ENCODE data around the gene MAB21L4.

MAB21L4 gene

DNA sequence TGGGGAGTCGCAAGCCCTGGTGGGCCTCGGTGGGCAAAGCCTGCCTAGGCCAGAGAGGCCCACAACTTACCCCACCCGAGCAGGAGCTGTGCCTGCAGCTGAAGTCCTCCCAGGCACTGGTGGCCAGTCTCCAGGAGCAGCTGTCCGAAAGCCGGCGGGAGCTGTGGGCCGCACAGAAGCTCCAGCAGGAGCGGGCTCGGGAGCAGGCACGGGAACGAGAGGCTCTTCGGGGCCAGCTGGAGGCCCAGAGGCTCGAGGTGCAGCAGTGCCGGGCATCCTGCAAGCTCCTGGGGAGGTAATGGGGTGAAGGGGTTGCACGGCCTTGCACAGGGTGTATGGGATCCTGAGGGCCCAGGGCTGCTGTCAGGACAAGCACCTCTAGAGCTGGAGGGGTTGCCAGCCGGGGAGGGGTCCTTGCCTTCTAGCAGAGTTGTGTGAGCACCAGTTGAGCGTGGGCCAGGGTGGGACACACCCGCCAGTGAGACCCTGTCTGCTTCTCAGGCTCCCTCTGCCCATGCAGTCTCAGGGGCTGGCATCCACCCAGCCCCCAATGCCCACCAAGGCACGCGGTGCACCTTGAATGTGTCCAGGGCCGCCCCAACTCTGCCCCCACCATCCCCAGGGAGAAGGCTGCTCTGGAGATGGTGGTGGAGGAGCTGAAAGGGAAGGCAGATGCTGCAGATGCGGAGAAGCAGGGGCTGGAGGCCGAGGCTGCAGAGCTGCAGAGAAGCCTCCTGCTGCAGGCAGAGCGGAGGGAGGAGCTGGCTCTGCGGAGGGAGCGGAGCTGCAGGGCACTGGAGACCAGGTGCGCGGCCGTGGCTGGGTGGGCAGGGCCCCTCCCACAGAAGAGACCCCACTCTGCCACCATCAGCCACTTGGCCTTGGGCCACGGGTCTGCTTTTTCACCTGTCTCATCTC, 37.4 kb upstream of the MAB21L4 start:
- CTCF ChIA-PET, result no interaction called here

DNA sequence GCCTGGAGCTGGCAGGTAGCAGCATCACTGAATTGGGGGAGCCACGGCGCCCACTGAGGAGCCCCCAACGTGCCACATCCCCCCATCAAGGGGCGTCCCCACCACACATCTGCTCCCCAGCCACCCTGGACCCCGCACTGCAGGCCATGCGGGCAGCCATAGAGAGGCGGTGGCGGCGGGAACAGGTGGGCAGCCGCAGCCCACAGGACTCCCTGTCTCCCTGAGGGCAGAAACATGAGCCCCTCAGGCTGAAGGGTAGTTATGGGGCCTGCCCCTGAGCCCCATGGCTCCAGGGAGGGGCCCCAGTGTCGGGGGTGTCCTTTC, 36.7 kb upstream of the MAB21L4 start:
- POLR2A ChIA-PET, result no interaction called here
- TF ChIP-seq, protein P1, sequence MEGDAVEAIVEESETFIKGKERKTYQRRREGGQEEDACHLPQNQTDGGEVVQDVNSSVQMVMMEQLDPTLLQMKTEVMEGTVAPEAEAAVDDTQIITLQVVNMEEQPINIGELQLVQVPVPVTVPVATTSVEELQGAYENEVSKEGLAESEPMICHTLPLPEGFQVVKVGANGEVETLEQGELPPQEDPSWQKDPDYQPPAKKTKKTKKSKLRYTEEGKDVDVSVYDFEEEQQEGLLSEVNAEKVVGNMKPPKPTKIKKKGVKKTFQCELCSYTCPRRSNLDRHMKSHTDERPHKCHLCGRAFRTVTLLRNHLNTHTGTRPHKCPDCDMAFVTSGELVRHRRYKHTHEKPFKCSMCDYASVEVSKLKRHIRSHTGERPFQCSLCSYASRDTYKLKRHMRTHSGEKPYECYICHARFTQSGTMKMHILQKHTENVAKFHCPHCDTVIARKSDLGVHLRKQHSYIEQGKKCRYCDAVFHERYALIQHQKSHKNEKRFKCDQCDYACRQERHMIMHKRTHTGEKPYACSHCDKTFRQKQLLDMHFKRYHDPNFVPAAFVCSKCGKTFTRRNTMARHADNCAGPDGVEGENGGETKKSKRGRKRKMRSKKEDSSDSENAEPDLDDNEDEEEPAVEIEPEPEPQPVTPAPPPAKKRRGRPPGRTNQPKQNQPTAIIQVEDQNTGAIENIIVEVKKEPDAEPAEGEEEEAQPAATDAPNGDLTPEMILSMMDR (IDR thresholded peaks at IDR 0.05; ENCODE audit: control extremely low read depth, extremely low read depth, low read depth, missing control alignments), result no peak
- DNase-seq (ENCODE audit: extremely low spot score), result no peak
- CTCF ChIA-PET, result no interaction called here

More for the DNA sequence above, 37.4 kb upstream of the MAB21L4 start:
- TF ChIP-seq, protein P1 (IDR thresholded peaks at IDR 0.05; ENCODE audit: control extremely low read depth, extremely low read depth, low read depth, missing control alignments), result no peak
- POLR2A ChIA-PET, result no interaction called here
- no peak for DNase-seq (ENCODE audit: extremely low spot score)

DNA sequence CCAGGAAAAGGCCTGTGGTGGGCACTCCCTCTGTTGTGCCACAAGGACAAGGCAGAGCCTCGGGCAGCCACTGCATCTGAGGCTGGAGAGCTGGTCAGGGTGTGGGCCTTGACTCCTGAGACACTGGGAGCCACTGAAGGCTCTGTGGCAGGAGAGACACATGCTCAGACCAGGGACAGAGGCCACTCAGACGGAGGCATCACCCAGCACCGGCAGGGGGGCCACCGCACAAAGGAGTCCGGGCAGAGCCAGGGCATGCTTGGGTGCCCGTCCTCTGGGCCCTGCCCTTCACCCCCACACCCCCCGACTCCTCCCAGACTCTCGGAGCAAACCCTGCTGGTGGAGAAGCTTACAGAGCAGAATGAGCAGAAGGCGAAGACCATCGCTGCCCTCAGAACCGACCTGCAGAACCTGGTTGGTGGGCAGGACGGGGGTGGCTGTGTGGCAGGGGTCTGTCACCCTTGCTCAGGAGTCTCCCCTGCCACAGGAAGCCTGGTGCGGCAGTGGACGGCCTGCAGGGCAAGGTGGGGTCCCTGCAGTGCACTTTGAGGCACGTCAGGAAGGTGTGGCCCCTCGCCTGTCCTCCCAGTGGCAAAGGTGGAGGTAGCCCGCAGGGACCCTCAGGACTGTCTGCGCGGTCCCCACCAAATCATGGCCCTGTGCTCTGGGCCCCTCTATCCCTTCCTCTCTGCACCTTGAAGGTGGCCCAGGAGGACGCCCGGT, 36.2 kb upstream of the MAB21L4 start:
- TF ChIP-seq, protein P1 (IDR thresholded peaks at IDR 0.05; ENCODE audit: control extremely low read depth, extremely low read depth, low read depth, missing control alignments), result no peak

DNA sequence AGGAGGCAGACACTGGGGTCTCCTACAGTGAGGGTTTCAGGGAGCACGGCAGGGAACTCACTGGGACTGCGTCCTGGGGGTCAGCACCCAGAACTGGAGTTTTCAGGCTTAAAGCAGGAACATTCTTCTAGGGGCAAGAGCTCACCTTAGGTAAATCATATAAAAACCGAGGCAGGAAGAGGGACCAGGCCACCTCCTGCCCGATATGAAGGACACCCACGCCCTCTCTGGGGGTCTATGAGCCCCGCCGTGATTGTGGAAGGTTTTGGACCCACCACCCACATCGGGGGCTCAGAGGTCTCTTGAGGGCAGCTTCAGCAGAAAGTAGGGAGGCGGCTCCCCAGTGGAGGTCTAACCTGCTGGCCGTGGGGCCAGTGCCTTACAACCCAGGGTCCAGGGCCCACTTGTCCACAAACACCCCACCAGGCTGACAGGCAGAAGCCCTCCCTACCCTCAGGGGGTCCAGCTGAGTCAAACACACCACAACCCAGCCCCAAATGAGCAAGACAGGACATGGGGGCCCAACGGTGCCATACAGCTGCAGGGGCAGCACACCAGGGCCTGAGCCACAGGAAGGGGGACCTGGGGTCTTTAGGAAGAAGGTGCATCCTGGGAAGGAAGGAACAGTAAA, 35.5 kb upstream of the MAB21L4 start:
- DNase-seq (ENCODE audit: extremely low spot score), result no peak

More for the DNA sequence above, 36.2 kb upstream of the MAB21L4 start:
- ChIA-PET POLR2A (no interaction called here), CTCF (interaction anchor here (1.2 kb wide), 1 partner anchor 18 kb away, joined by 3 read pairs; no protein-coding TSS in a partner anchor)
- no peak for DNase-seq (ENCODE audit: extremely low spot score)

GRCh38 chr2:240930631-240931318, 34.8 kb upstream of the MAB21L4 start:
- POLR2A ChIA-PET, result no interaction called here
- TF ChIP-seq, protein P1 (IDR thresholded peaks at IDR 0.05; ENCODE audit: control extremely low read depth, extremely low read depth, low read depth, missing control alignments), result no peak
- no peak for DNase-seq (ENCODE audit: extremely low spot score)
- CTCF ChIA-PET, result interaction anchor here (1.2 kb wide), 1 partner anchor 16 kb away, joined by 3 read pairs; no protein-coding TSS in a partner anchor

More for the DNA sequence above, 35.5 kb upstream of the MAB21L4 start:
- POLR2A ChIA-PET, result no interaction called here
- CTCF ChIA-PET, result interaction anchor here (1.2 kb wide), 1 partner anchor 17 kb away, joined by 3 read pairs; no protein-coding TSS in a partner anchor
- TF ChIP-seq, protein P1 (IDR thresholded peaks at IDR 0.05; ENCODE audit: control extremely low read depth, extremely low read depth, low read depth, missing control alignments), result no peak

Measured in GM10248 (cell line).